ENCODE results near the gene CES4A.

DNA sequence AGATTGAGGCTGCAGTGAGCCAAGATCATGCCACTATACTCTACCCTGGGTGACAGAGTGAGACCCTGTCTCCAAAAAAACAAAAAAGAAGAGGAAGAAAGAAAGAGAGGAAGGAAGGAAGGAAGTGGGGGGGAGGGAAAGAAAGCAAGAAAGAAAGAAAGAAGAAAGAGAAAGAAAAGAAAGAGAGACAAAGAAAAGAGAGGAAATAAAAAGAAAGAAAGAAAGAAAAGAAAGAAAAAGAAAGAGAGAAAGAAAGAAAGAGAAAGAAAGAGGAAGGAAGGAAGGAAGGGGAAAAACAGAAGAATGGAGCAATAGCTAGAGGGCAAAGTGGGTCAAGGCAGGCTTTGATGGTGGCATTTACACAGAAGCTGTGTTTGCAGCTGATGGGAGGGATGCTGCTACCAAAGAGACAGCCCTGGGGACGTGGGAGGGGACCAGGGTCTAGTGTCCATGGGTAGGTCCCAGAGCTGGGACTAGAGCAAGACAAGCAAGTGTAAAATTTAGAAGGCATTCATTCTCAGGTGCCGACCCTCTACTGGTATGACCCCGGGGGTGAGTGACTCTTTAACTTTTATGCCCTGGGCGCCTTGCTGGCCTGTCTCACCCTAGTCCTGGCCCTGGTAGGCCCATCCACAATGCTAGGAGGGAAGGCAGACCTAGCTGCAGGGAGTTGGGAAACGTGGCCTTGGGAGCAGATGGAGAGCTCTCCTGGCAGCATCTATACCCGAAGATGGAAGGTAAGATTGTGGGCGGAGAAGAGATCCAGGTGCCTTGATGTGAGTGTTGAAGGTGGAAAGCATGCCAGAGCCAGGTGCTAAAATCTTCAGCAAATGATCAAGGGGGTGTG is 29.3 kb upstream of the CES4A start:
- TF ChIP-seq, protein P1, sequence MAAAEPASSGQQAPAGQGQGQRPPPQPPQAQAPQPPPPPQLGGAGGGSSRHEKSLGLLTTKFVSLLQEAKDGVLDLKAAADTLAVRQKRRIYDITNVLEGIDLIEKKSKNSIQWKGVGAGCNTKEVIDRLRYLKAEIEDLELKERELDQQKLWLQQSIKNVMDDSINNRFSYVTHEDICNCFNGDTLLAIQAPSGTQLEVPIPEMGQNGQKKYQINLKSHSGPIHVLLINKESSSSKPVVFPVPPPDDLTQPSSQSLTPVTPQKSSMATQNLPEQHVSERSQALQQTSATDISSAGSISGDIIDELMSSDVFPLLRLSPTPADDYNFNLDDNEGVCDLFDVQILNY (CRISPR knock-in tag; IDR thresholded peaks at IDR 0.05), result no peak
- TF ChIP-seq, protein P2, sequence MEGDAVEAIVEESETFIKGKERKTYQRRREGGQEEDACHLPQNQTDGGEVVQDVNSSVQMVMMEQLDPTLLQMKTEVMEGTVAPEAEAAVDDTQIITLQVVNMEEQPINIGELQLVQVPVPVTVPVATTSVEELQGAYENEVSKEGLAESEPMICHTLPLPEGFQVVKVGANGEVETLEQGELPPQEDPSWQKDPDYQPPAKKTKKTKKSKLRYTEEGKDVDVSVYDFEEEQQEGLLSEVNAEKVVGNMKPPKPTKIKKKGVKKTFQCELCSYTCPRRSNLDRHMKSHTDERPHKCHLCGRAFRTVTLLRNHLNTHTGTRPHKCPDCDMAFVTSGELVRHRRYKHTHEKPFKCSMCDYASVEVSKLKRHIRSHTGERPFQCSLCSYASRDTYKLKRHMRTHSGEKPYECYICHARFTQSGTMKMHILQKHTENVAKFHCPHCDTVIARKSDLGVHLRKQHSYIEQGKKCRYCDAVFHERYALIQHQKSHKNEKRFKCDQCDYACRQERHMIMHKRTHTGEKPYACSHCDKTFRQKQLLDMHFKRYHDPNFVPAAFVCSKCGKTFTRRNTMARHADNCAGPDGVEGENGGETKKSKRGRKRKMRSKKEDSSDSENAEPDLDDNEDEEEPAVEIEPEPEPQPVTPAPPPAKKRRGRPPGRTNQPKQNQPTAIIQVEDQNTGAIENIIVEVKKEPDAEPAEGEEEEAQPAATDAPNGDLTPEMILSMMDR (IDR thresholded peaks at IDR 0.05), result no peak
- TF ChIP-seq, protein P3, sequence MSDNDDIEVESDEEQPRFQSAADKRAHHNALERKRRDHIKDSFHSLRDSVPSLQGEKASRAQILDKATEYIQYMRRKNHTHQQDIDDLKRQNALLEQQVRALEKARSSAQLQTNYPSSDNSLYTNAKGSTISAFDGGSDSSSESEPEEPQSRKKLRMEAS (CRISPR knock-in tag; IDR thresholded peaks at IDR 0.05), result no peak
- TF ChIP-seq ZNF121 (CRISPR knock-in tag; IDR thresholded peaks at IDR 0.05), result no peak
- TF ChIP-seq ZNF423 (CRISPR knock-in tag; IDR thresholded peaks at IDR 0.05), result no peak
- no peak for TF ChIP-seq CREM (CRISPR knock-in tag; IDR thresholded peaks at IDR 0.05)
- TF ChIP-seq, protein P4, sequence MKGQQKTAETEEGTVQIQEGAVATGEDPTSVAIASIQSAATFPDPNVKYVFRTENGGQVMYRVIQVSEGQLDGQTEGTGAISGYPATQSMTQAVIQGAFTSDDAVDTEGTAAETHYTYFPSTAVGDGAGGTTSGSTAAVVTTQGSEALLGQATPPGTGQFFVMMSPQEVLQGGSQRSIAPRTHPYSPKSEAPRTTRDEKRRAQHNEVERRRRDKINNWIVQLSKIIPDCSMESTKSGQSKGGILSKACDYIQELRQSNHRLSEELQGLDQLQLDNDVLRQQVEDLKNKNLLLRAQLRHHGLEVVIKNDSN (CRISPR knock-in tag; IDR thresholded peaks at IDR 0.05), result no peak
- TF ChIP-seq, protein P5, sequence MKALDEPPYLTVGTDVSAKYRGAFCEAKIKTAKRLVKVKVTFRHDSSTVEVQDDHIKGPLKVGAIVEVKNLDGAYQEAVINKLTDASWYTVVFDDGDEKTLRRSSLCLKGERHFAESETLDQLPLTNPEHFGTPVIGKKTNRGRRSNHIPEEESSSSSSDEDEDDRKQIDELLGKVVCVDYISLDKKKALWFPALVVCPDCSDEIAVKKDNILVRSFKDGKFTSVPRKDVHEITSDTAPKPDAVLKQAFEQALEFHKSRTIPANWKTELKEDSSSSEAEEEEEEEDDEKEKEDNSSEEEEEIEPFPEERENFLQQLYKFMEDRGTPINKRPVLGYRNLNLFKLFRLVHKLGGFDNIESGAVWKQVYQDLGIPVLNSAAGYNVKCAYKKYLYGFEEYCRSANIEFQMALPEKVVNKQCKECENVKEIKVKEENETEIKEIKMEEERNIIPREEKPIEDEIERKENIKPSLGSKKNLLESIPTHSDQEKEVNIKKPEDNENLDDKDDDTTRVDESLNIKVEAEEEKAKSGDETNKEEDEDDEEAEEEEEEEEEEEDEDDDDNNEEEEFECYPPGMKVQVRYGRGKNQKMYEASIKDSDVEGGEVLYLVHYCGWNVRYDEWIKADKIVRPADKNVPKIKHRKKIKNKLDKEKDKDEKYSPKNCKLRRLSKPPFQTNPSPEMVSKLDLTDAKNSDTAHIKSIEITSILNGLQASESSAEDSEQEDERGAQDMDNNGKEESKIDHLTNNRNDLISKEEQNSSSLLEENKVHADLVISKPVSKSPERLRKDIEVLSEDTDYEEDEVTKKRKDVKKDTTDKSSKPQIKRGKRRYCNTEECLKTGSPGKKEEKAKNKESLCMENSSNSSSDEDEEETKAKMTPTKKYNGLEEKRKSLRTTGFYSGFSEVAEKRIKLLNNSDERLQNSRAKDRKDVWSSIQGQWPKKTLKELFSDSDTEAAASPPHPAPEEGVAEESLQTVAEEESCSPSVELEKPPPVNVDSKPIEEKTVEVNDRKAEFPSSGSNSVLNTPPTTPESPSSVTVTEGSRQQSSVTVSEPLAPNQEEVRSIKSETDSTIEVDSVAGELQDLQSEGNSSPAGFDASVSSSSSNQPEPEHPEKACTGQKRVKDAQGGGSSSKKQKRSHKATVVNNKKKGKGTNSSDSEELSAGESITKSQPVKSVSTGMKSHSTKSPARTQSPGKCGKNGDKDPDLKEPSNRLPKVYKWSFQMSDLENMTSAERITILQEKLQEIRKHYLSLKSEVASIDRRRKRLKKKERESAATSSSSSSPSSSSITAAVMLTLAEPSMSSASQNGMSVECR (CRISPR knock-in tag; IDR thresholded peaks at IDR 0.05; ENCODE audit: borderline replicate concordance), result no peak
- TF ChIP-seq ELF4 (CRISPR knock-in tag; IDR thresholded peaks at IDR 0.05; ENCODE audit: low read depth), result no peak
- TF ChIP-seq, protein P6, sequence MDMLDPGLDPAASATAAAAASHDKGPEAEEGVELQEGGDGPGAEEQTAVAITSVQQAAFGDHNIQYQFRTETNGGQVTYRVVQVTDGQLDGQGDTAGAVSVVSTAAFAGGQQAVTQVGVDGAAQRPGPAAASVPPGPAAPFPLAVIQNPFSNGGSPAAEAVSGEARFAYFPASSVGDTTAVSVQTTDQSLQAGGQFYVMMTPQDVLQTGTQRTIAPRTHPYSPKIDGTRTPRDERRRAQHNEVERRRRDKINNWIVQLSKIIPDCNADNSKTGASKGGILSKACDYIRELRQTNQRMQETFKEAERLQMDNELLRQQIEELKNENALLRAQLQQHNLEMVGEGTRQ (CRISPR knock-in tag; IDR thresholded peaks at IDR 0.05), result no peak
- no peak for TF ChIP-seq HMGA2 (CRISPR knock-in tag; IDR thresholded peaks at IDR 0.05)

Data from WTC11 (cell line).